Neuronal stem cell (in vitro differentiated cells): ENCODE results near the gene EIF3K.

ENCODE experiments used
- DNase-seq: peaks from one replicate; pipeline ENCODE4 v3.0.0-alpha.2; 2013; ENCODE audit warnings: low spot score
- H2AFZ ChIP-seq: one replicate; pipeline ENCODE4 v1.6.1; 2013; ENCODE audit warnings: mild to moderate bottlenecking, low read length, inconsistent platforms
- H2AK5ac ChIP-seq: 2 replicates; pipeline ENCODE4 v1.6.1; 2013; ENCODE audit warnings: low read depth, mild to moderate bottlenecking, inconsistent platforms, low read length, moderate library complexity, mixed read lengths
- H2BK120ac ChIP-seq: 2 replicates; pipeline ENCODE4 v1.6.1; 2013; ENCODE audit warnings: low read depth, mild to moderate bottlenecking, inconsistent platforms, low read length, moderate library complexity, mixed read lengths
- H2BK12ac ChIP-seq: one replicate; pipeline ENCODE4 v1.6.1; 2013; ENCODE audit warnings: low read length, inconsistent platforms
- H2BK15ac ChIP-seq: 2 replicates; pipeline ENCODE4 v1.6.1; 2013; ENCODE audit warnings: mild to moderate bottlenecking, low read length, inconsistent platforms, mixed read lengths
- H2BK5ac ChIP-seq: one replicate; pipeline ENCODE4 v1.6.1; 2013; ENCODE audit warnings: inconsistent platforms, mild to moderate bottlenecking, low read length, moderate library complexity
- H3K14ac ChIP-seq: one replicate; pipeline ENCODE4 v1.6.1; 2013; ENCODE audit warnings: low read length, inconsistent platforms
- H3K18ac ChIP-seq: 2 replicates; pipeline ENCODE4 v1.6.1; 2013; ENCODE audit warnings: low read length, inconsistent platforms
- H3K23ac ChIP-seq: 2 replicates; pipeline ENCODE4 v1.6.1; 2013; ENCODE audit warnings: low read depth, mild to moderate bottlenecking, mixed read lengths, low read length, inconsistent platforms; ENCODE audit not compliant: poor library complexity
- H3K27ac ChIP-seq: replicated peaks from 3 replicates; pipeline ENCODE4 v1.5.1; 2013; ENCODE audit warnings: low read length, inconsistent platforms
- H3K27me3 ChIP-seq, 3 experiments: 2 replicates each; pipeline ENCODE4 v1.6.1; 2013; ENCODE audit warnings: low read length in 3 of 3, mild to moderate bottlenecking in 2 of 3, inconsistent platforms in 1 of 3, low read depth in 1 of 3, mixed read lengths in 1 of 3, moderate library complexity in 1 of 3; ENCODE audit not compliant: control insufficient read depth in 3 of 3, insufficient read depth in 3 of 3
- H3K36me3 ChIP-seq, 2 donors: replicated peaks in 1 of 2; 2 replicates each; pipeline ENCODE4 v1.6.1; 2013; ENCODE audit warnings: low read length in 2 of 2; ENCODE audit not compliant: control insufficient read depth in 2 of 2, insufficient read depth in 2 of 2
- H3K4ac ChIP-seq: 2 replicates; pipeline ENCODE4 v1.6.1; 2013; ENCODE audit warnings: inconsistent platforms, mild to moderate bottlenecking, low read length, moderate library complexity
- H3K4me1 ChIP-seq, 2 donors: 1 replicate in 1 of 2; 2 replicates in 1 of 2; pipeline ENCODE4 v1.6.1; 2013; ENCODE audit warnings: low read length in 2 of 2, low read depth in 1 of 2; ENCODE audit not compliant: control insufficient read depth in 2 of 2, insufficient read depth in 1 of 2
- H3K4me2 ChIP-seq: one replicate; pipeline ENCODE4 v1.6.1; 2013; ENCODE audit warnings: mild to moderate bottlenecking, low read length, inconsistent platforms; ENCODE audit not compliant: insufficient read depth, poor library complexity, severe bottlenecking
- H3K4me3 ChIP-seq, 2 donors: 2 replicates each; pipeline ENCODE4 v1.5.1; 2013; ENCODE audit warnings: low read length in 2 of 2, mild to moderate bottlenecking in 2 of 2, inconsistent platforms in 1 of 2, moderate library complexity in 1 of 2
- H3K79me1 ChIP-seq: one replicate; pipeline ENCODE4 v1.6.1; 2013; ENCODE audit warnings: low read depth, mild to moderate bottlenecking, inconsistent platforms, low read length, moderate library complexity
- H3K9ac ChIP-seq: one replicate; pipeline ENCODE4 v1.6.1; 2013; ENCODE audit warnings: mild to moderate bottlenecking, low read depth, low read length, inconsistent platforms; ENCODE audit not compliant: poor library complexity
- H3K9me3 ChIP-seq, 2 donors: replicated peaks in 1 of 2; 2 replicates each; pipeline versions ENCODE3 to v1.6.1; 2013; ENCODE audit warnings: low read length in 2 of 2, mild to moderate bottlenecking in 2 of 2, inconsistent platforms in 1 of 2, low read depth in 1 of 2, mixed read lengths in 1 of 2, moderate library complexity in 1 of 2; ENCODE audit not compliant: control insufficient read depth in 2 of 2, insufficient read depth in 1 of 2
- H4K8ac ChIP-seq: one replicate; pipeline ENCODE4 v1.6.1; 2013; ENCODE audit warnings: low read depth, mild to moderate bottlenecking, inconsistent platforms, low read length, moderate library complexity
- H4K91ac ChIP-seq: one replicate; pipeline ENCODE4 v1.6.1; 2013; ENCODE audit warnings: low read length, low read depth, mild to moderate bottlenecking, inconsistent platforms; ENCODE audit not compliant: poor library complexity
- WGBS, 2 donors: extraction: QIAGEN DNeasy Blood & Tissue Kit; methylation state at CpG; one replicate each; pipeline ENCODE4 v1.1.7; 2013; ENCODE audit warnings: missing lambda C conversion rate in 2 of 2, mixed read lengths in 1 of 2; ENCODE audit not compliant: insufficient read length in 2 of 2, insufficient replicate concordance in 1 of 2; ENCODE audit errors: extremely low coverage in 2 of 2; 5-methylcytosine and 5-hydroxymethylcytosine counted together

Gene EIF3K

GRCh38 chr19:38678217-38678890, 59.4 kb downstream of the EIF3K start:
- Histone ChIP-seq H3K4ac (no peak overlapping the region), H2BK15ac (no peak overlapping the region), H3K14ac (no peak overlapping the region), H2BK12ac (no peak overlapping the region), H3K23ac (no peak overlapping the region), H3K36me3 (peaks cover 15 to 58% of the 10 kb centered on the region in 2 donors), H3K79me1 (peaks cover 27% of the 10 kb centered on the region), H3K4me3 (no peak overlapping the region), H4K91ac (no peak overlapping the region), H2BK5ac (peak overlapping the region; percentile 29), H3K9ac (no peak overlapping the region), H3K27me3 (no peaks in the 10 kb centered on the region), H3K9me3 (peaks cover 2 to 9% of the 10 kb centered on the region in 2 donors), H2AFZ (no peak overlapping the region), H3K18ac (peak overlapping the region; percentile 30), H2BK120ac (no peak overlapping the region), H2AK5ac (peak overlapping the region; percentile 27), H3K27ac (no peak overlapping the region), H3K4me2 (no peak overlapping the region), H4K8ac (no peak overlapping the region), H3K4me1 (peaks cover 3 to 28% of the 10 kb centered on the region in 2 donors)
- no CpG with 5 or more reads among the region's 15 CpGs for WGBS, 2 donors
- no peak for DNase-seq

- no peak overlapping the region for H2AFZ ChIP-seq
- H3K27ac ChIP-seq: no peak overlapping the region
- no peak for DNase-seq
- H3K27me3 ChIP-seq: no peaks in the 10 kb centered on the region
- H3K18ac ChIP-seq: no peak overlapping the region
- H3K4me2 ChIP-seq: no peak overlapping the region
- H2BK5ac ChIP-seq: no peak overlapping the region
- peak overlapping the region; percentile 27 for H2AK5ac ChIP-seq
- peaks cover 15 to 63% of the 10 kb centered on the region in 2 donors for H3K36me3 ChIP-seq
- peaks cover 9 to 34% of the 10 kb centered on the region in 2 donors for H3K4me1 ChIP-seq
- H3K23ac ChIP-seq: no peak overlapping the region
- no CpG with 5 or more reads among the region's 7 CpGs for WGBS, 2 donors
- H3K9ac ChIP-seq: no peak overlapping the region
- no peak overlapping the region for H4K8ac ChIP-seq
- H3K4me3 ChIP-seq: no peak overlapping the region
- peaks cover 30% of the 10 kb centered on the region for H3K79me1 ChIP-seq
- no peak overlapping the region for H2BK120ac ChIP-seq
- peaks cover 2 to 9% of the 10 kb centered on the region in 2 donors for H3K9me3 ChIP-seq
- no peak overlapping the region for H4K91ac ChIP-seq
- H2BK12ac ChIP-seq: no peak overlapping the region
- no peak overlapping the region for H3K14ac ChIP-seq
- no peak overlapping the region for H3K4ac ChIP-seq
- no peak overlapping the region for H2BK15ac ChIP-seq
Measured at GRCh38 chr19:38678891-38679494, 60.0 kb downstream of the EIF3K start.

GRCh38 chr19:38679839-38680238, 60.9 kb downstream of the EIF3K start:
- Histone ChIP-seq H3K36me3 (peaks cover 15 to 60% of the 10 kb centered on the region in 2 donors), H3K27ac (no peak overlapping the region), H2AK5ac (no peak overlapping the region), H3K79me1 (peaks cover 30% of the 10 kb centered on the region), H3K14ac (no peak overlapping the region), H3K27me3 (no peaks in the 10 kb centered on the region), H3K23ac (no peak overlapping the region), H3K4ac (no peak overlapping the region), H4K91ac (no peak overlapping the region), H2BK15ac (no peak overlapping the region), H4K8ac (no peak overlapping the region), H2BK5ac (no peak overlapping the region), H3K4me2 (no peak overlapping the region), H2BK120ac (no peak overlapping the region), H2BK12ac (no peak overlapping the region), H2AFZ (no peak overlapping the region), H3K9ac (no peak overlapping the region), H3K4me3 (no peak overlapping the region), H3K9me3 (peaks cover 2 to 9% of the 10 kb centered on the region in 2 donors), H3K18ac (no peak overlapping the region), H3K4me1 (peaks cover 9 to 31% of the 10 kb centered on the region in 2 donors)
- no peak for DNase-seq
- WGBS, 2 donors: no CpG with 5 or more reads among the region's 4 CpGs

GRCh38 chr19:38682195-38682867, 63.3 kb downstream of the EIF3K start:
- Histone ChIP-seq H4K8ac (no peak overlapping the region), H3K4me1 (peaks cover 19 to 40% of the 10 kb centered on the region in 2 donors), H3K27ac (no peak overlapping the region), H3K79me1 (peaks cover 24% of the 10 kb centered on the region), H3K9me3 (peaks cover 2 to 9% of the 10 kb centered on the region in 2 donors), H3K36me3 (peaks cover 12 to 54% of the 10 kb centered on the region in 2 donors), H3K4ac (no peak overlapping the region), H3K4me3 (no peak overlapping the region), H3K9ac (no peak overlapping the region), H2AFZ (no peak overlapping the region), H2BK12ac (no peak overlapping the region), H2BK5ac (no peak overlapping the region), H2BK120ac (no peak overlapping the region), H2AK5ac (no peak overlapping the region), H2BK15ac (no peak overlapping the region), H4K91ac (no peak overlapping the region), H3K4me2 (no peak overlapping the region), H3K27me3 (no peaks in the 10 kb centered on the region), H3K14ac (no peak overlapping the region), H3K18ac (no peak overlapping the region), H3K23ac (no peak overlapping the region)
- WGBS, 2 donors: no CpG with 5 or more reads among the region's 11 CpGs
- no peak for DNase-seq
